Caco-2 (cell line): Measurements from ENCODE around the gene CALCOCO2. TPM values are rescaled to one million over a fixed set of nuclear protein-coding genes. Genes with fewer than 3 reads are reported as not detected.

Experiments
- BruUV-seq: library from RNA; stranded (reverse); fragments of 400-500 nt; replicated peaks from 2 replicates; lab custom pipeline; 2021; lab: Mats Ljungman, UMichigan
- CTCF ChIA-PET: fragments of 300-600 bp; sonication (Branson Sonifier 250); formaldehyde crosslinking; loops from one replicate; lab custom pipeline; 2022; ENCODE audit warnings: antibody characterized with exemption; lab: Charles Lee
- POLR2A ChIA-PET: fragments of 300-600 bp; sonication (Branson Sonifier 250); formaldehyde crosslinking; loops from one replicate; lab custom pipeline; 2022; ENCODE audit warnings: antibody characterized with exemption; lab: Charles Lee
- DNase-seq, 2 experiments: peaks; one replicate each; pipeline versions ENCODE4 v3.0.0 to v3.0.0-alpha.2; 2020 to 2022
- H3K27me3 ChIP-seq: replicated peaks from 2 replicates; pipeline ENCODE4 v1.6.0; 2011; ENCODE audit warnings: low read length; ENCODE audit not compliant: control insufficient read depth, insufficient read depth
- H3K36me3 ChIP-seq: 2 replicates; pipeline ENCODE4 v1.5.1; 2011; ENCODE audit warnings: low read length; ENCODE audit not compliant: control insufficient read depth, insufficient read depth
- H3K4me1 ChIP-seq: fragments of 250-450 bp; sonication (Bioruptor Pico); 2 replicates; pipeline ENCODE4 v1.5.1; 2020; ENCODE audit warnings: mild to moderate bottlenecking
- H3K4me3 ChIP-seq: 2 replicates; pipeline ENCODE4 v1.5.1; 2011; ENCODE audit warnings: low read depth, mild to moderate bottlenecking, control low read depth, low read length
- H3K9me3 ChIP-seq: fragments of 250-450 bp; sonication (Bioruptor Pico); 2 replicates; pipeline ENCODE4 v1.5.1; 2020; ENCODE audit warnings: mild to moderate bottlenecking, moderate library complexity
- H3K27ac Mint-ChIP-seq: one replicate; pipeline ENCODE4 v1.8.0; 2022; ENCODE audit warnings: mixed read lengths; ENCODE audit not compliant: unreplicated experiment
- H3K27me3 Mint-ChIP-seq: one replicate; pipeline ENCODE4 v1.8.0; 2022; ENCODE audit warnings: mixed read lengths; ENCODE audit not compliant: insufficient read depth, unreplicated experiment
- H3K36me3 Mint-ChIP-seq: one replicate; pipeline ENCODE4 v1.8.0; 2022; ENCODE audit warnings: mild to moderate bottlenecking, mixed read lengths; ENCODE audit not compliant: insufficient read depth, unreplicated experiment
- H3K4me1 Mint-ChIP-seq: one replicate; pipeline ENCODE4 v1.8.0; 2022; ENCODE audit warnings: low read depth, mixed read lengths; ENCODE audit not compliant: unreplicated experiment
- H3K4me3 Mint-ChIP-seq: one replicate; pipeline ENCODE4 v1.8.0; 2022; ENCODE audit warnings: mild to moderate bottlenecking, moderate library complexity, mixed read lengths; ENCODE audit not compliant: unreplicated experiment
- H3K9me3 Mint-ChIP-seq: one replicate; pipeline ENCODE4 v1.8.0; 2022; ENCODE audit warnings: mixed read lengths; ENCODE audit not compliant: unreplicated experiment
- intact Hi-C: fragments of 100-400 bp; cut with micrococcal nuclease; formaldehyde crosslinking; loops from one replicate; pipeline ENCODE4 v1.10.0; 2022; ENCODE audit not compliant: unreplicated experiment
- total RNA-seq: library from RNA; stranded (reverse); gene quantifications from 2 replicates; pipeline ENCODE4 v1.2.3, GENCODE V29; 2022
- TF ChIP-seq, protein P1 (sequence below), 2 experiments: fragments of 200-600 bp in 1 of 2; IDR thresholded peaks; 1 replicate in 1 of 2; 2 replicates in 1 of 2; pipeline versions ENCODE4 v1.5.1 to v1.8.0; 2011 to 2022; ENCODE audit warnings: antibody characterized with exemption in 1 of 2, control low read depth in 1 of 2, inconsistent platforms in 1 of 2, low read depth in 1 of 2, low read length in 1 of 2, mild to moderate bottlenecking in 1 of 2, moderate library complexity in 1 of 2; ENCODE audit not compliant: insufficient read depth in 1 of 2, severe bottlenecking in 1 of 2, unreplicated experiment in 1 of 2

The CALCOCO2 gene
- total RNA-seq, 1 experiment from 2014 or later, result 233 TPM

GRCh38 chr17:48841395-48841831 lies 10.6 kb downstream of the CALCOCO2 start:
- Mint-ChIP-seq H3K36me3 (peaks cover 39% of the 10 kb centered on the region), H3K4me1 (peaks cover 30% of the 10 kb centered on the region), H3K27me3 (no peaks in the 10 kb centered on the region), H3K9me3 (no peaks in the 10 kb centered on the region), H3K4me3 (no peak overlapping the region), H3K27ac (no peak overlapping the region)
- no peaks in the 10 kb centered on the region for H3K9me3 ChIP-seq
- 0 out of 2 replicates have a peak, but pooled peaks cover 1% of the 10 kb centered on the region for H3K36me3 ChIP-seq
- peaks cover 20% of the 10 kb centered on the region for H3K4me1 ChIP-seq
- no TSS peak for BruUV-seq
- ChIA-PET CTCF (interaction anchor here (0.5 to 1.6 kb wide), 4 partner anchors 38 to 117 kb away, joined by 3 to 10 read pairs (median 3); no protein-coding TSS in a partner anchor), POLR2A (interaction anchor here (0.6 kb wide), 1 partner anchor 10 kb away, joined by 3 read pairs; no protein-coding TSS in a partner anchor)
- H3K4me3 ChIP-seq, result no peak overlapping the region
- TF ChIP-seq, protein P1, sequence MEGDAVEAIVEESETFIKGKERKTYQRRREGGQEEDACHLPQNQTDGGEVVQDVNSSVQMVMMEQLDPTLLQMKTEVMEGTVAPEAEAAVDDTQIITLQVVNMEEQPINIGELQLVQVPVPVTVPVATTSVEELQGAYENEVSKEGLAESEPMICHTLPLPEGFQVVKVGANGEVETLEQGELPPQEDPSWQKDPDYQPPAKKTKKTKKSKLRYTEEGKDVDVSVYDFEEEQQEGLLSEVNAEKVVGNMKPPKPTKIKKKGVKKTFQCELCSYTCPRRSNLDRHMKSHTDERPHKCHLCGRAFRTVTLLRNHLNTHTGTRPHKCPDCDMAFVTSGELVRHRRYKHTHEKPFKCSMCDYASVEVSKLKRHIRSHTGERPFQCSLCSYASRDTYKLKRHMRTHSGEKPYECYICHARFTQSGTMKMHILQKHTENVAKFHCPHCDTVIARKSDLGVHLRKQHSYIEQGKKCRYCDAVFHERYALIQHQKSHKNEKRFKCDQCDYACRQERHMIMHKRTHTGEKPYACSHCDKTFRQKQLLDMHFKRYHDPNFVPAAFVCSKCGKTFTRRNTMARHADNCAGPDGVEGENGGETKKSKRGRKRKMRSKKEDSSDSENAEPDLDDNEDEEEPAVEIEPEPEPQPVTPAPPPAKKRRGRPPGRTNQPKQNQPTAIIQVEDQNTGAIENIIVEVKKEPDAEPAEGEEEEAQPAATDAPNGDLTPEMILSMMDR (IDR thresholded peaks at IDR 0.05; ENCODE audit: insufficient read depth in 1 of 2, low read depth in 1 of 2, low read length in 1 of 2, severe bottlenecking in 1 of 2, unreplicated experiment in 1 of 2), result no peak
- H3K27me3 ChIP-seq, result no peaks in the 10 kb centered on the region
- intact Hi-C loops, result no loop called here
- no peak for DNase-seq

DNA sequence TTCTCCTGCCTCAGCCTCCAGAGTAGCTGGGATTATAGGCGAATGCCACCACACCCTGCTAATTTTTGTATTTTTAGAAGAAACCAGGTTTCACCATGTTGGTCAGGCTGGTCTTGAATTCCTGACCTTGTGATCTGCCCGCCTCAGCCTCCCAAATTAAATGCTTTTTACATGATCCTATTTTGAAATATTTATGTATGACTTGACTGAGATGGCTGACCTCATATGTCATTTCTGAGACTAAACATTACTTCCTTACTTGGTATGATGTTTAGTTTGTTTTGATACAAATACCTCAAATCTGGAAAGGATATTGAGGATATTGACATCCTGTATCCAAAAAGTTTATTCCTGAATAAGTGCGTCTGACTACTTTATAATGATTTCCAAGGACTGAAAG lies 11.9 kb downstream of the CALCOCO2 start:
- ChIA-PET CTCF (interaction anchor here (1.1 kb wide), 1 partner anchor 36 kb away, joined by 4 read pairs; no protein-coding TSS in a partner anchor), POLR2A (interaction anchor here (0.7 kb wide), 1 partner anchor 10 kb away, joined by 3 read pairs; no protein-coding TSS in a partner anchor)
- Histone ChIP-seq H3K27me3 (no peaks in the 10 kb centered on the region), H3K4me3 (no peak overlapping the region), H3K36me3 (0 out of 2 replicates have a peak, but pooled peaks cover 2% of the 10 kb centered on the region), H3K9me3 (no peaks in the 10 kb centered on the region), H3K4me1 (peaks cover 18% of the 10 kb centered on the region)
- no peak overlapping the region for H3K4me3 Mint-ChIP-seq
- intact Hi-C loops, result no loop called here
- DNase-seq, result no peak
- no peaks in the 10 kb centered on the region for H3K9me3 Mint-ChIP-seq
- H3K27me3 Mint-ChIP-seq, result no peaks in the 10 kb centered on the region
- H3K27ac Mint-ChIP-seq, result no peak overlapping the region
- H3K4me1 Mint-ChIP-seq, result peaks cover 22% of the 10 kb centered on the region
- BruUV-seq, result no TSS peak
- H3K36me3 Mint-ChIP-seq, result peaks cover 48% of the 10 kb centered on the region
- TF ChIP-seq, protein P1 (IDR thresholded peaks at IDR 0.05; ENCODE audit: insufficient read depth in 1 of 2, low read depth in 1 of 2, low read length in 1 of 2, severe bottlenecking in 1 of 2, unreplicated experiment in 1 of 2), result no peak

- intact Hi-C loops, result no loop called here
- H3K36me3 Mint-ChIP-seq, result peaks cover 54% of the 10 kb centered on the region
- Histone ChIP-seq H3K27me3 (no peaks in the 10 kb centered on the region), H3K4me1 (peaks cover 12% of the 10 kb centered on the region), H3K36me3 (0 out of 2 replicates have a peak, but pooled peaks cover 2% of the 10 kb centered on the region), H3K4me3 (no peak overlapping the region), H3K9me3 (no peaks in the 10 kb centered on the region)
- no peak overlapping the region for H3K4me3 Mint-ChIP-seq
- H3K9me3 Mint-ChIP-seq, result no peaks in the 10 kb centered on the region
- TSS peak; percentile 16 for BruUV-seq
- ChIA-PET CTCF (interaction anchor here (0.6 to 1.3 kb wide), 2 partner anchors 11 to 36 kb away, joined by 3 to 7 read pairs; no protein-coding TSS in a partner anchor), POLR2A (interaction anchor here (0.7 kb wide), 1 partner anchor 11 kb away, joined by 3 read pairs; no protein-coding TSS in a partner anchor)
- H3K27me3 Mint-ChIP-seq, result no peaks in the 10 kb centered on the region
- no peak overlapping the region for H3K27ac Mint-ChIP-seq
- DNase-seq, result no peak
- peaks cover 17% of the 10 kb centered on the region for H3K4me1 Mint-ChIP-seq
- TF ChIP-seq, protein P1 (IDR thresholded peaks at IDR 0.05; ENCODE audit: insufficient read depth in 1 of 2, low read depth in 1 of 2, low read length in 1 of 2, severe bottlenecking in 1 of 2, unreplicated experiment in 1 of 2), result no peak
Measured at GRCh38 chr17:48843187-48843900, 12.5 kb downstream of the CALCOCO2 start.
